ENCODE data around the gene EML6.

Gene EML6

DNA sequence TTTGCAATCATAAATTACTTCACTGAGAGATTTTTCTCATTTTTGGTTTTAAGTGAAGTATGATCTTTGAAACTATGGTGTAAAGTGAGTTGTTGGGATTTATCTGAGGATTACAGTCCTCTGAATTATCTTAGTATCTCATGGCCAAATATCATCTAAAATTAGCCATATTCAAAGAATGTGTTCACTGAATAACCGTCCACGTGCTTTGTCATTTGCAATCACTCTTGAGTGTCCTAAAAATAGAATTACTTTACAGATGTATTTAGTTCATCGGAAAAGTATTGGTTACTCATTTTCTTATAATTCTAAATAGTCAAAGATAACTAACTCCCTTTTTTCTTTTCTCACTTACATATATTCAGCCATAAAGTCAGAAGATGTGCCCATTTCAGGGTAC, 185.5 kb downstream of the EML6 start:
- Histone ChIP-seq H3K9me3 (ENCODE audit: insufficient read depth, low read depth, low read length) (no peaks in the 10 kb centered on the region), H3K27me3 (ENCODE audit: insufficient read depth, low read length) (no peaks in the 10 kb centered on the region), H3K9ac (ENCODE audit: low read depth, low read length) (no peak overlapping the region), H3K4me1 (ENCODE audit: insufficient read depth, low read length) (no peaks in the 10 kb centered on the region), H3K4me3 (ENCODE audit: low read length) (no peak overlapping the region), H3K36me3 (ENCODE audit: insufficient read depth, low read depth, low read length) (no peaks in the 10 kb centered on the region), H3K27ac (ENCODE audit: low read length) (no peak overlapping the region)

DNA sequence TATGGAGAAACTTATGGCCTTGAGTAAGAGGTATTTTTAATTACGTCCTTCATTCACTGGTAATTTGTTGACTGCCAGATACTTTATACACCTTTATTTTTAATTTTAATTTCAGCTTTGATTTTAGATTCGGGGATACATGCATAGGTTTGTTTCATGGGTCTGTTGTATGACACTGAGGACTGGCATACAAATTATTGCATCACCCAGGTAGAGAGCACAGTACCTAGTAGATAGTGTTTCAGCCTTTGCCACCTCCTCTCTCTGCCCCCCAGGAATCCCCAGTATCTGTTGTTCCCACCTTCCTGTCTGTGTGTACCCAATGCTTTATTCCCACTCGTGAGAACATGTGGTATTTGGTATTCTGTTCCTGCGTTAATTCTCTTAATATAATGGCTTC, 188.8 kb downstream of the EML6 start:
- Histone ChIP-seq H3K4me1 (ENCODE audit: insufficient read depth, low read length) (no peaks in the 10 kb centered on the region), H3K27ac (ENCODE audit: low read length) (no peak overlapping the region), H3K27me3 (ENCODE audit: insufficient read depth, low read length) (no peaks in the 10 kb centered on the region), H3K4me3 (ENCODE audit: low read length) (no peak overlapping the region), H3K36me3 (ENCODE audit: insufficient read depth, low read depth, low read length) (no peaks in the 10 kb centered on the region), H3K9ac (ENCODE audit: low read depth, low read length) (no peak overlapping the region), H3K9me3 (ENCODE audit: insufficient read depth, low read depth, low read length) (no peaks in the 10 kb centered on the region)

DNA sequence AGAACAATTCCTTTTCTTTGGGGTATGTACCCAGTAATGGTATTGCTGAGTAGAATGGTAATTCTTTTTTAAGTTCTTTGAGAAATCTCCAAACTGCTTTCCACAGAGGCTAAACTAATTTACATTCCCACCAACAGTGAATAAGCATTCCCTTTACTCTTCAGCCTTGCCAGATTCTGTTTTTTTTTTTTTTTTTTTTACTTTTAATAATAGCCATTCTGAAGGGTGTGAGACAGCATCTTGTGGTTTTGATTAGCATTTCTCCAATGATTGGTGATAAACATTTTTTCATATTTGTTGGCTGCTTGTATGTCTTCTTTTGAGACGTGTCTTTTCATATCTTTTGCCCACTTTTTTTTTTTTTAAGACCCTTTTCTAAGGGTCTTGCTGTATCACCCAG, 189.4 kb downstream of the EML6 start:
- no peak overlapping the region for H3K27ac ChIP-seq (ENCODE audit: low read length)
- no peaks in the 10 kb centered on the region for H3K27me3 ChIP-seq (ENCODE audit: insufficient read depth, low read length)
- no peak overlapping the region for H3K9ac ChIP-seq (ENCODE audit: low read depth, low read length)
- H3K4me1 ChIP-seq (ENCODE audit: insufficient read depth, low read length), result no peaks in the 10 kb centered on the region
- no peaks in the 10 kb centered on the region for H3K36me3 ChIP-seq (ENCODE audit: insufficient read depth, low read depth, low read length)
- no peaks in the 10 kb centered on the region for H3K9me3 ChIP-seq (ENCODE audit: insufficient read depth, low read depth, low read length)
- H3K4me3 ChIP-seq (ENCODE audit: low read length), result no peak overlapping the region

DNA sequence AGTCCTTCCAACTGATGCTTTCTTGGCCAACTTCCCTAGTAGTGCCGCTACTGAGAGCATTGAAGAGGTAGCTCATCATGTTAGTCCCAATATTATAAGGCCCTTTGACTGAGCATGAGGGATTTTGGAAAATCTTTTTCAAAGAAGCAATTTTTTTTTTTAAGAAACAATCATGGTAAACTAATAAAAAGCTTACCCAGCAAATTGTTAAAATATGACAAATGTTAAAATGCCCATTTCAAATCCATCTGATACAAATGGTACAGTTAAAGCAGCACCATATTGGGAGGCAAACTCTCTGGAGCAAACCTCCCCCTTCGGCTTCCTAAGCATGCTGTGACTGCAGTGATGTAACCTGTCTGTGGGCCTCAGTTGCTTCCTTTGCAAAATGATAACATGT, 191.2 kb downstream of the EML6 start:
- no peak overlapping the region for H3K9ac ChIP-seq (ENCODE audit: low read depth, low read length)
- H3K9me3 ChIP-seq (ENCODE audit: insufficient read depth, low read depth, low read length), result no peaks in the 10 kb centered on the region
- H3K4me3 ChIP-seq (ENCODE audit: low read length), result no peak overlapping the region
- no peak overlapping the region for H3K27ac ChIP-seq (ENCODE audit: low read length)
- no peaks in the 10 kb centered on the region for H3K36me3 ChIP-seq (ENCODE audit: insufficient read depth, low read depth, low read length)
- H3K27me3 ChIP-seq (ENCODE audit: insufficient read depth, low read length), result no peaks in the 10 kb centered on the region
- no peaks in the 10 kb centered on the region for H3K4me1 ChIP-seq (ENCODE audit: insufficient read depth, low read length)

DNA sequence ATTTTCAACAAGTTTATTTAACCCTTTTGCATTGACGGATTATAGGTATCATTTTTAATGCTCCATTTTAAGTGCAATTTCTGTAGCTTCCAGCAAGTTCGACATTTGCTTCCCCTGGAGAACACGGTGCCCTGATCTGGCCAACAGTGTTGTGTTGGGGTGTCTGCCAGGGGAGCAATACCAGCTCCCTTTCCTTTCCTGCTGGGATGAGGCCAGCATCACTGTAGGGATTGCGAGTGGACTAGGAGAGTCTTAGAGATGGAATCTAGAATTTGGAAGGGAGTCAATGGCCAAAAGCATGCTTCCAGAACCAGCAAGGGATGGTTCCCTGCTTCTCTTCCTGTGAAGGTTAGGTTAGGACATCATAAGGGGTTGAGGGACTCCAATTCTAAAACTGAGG, 191.6 kb downstream of the EML6 start:
- H3K9ac ChIP-seq (ENCODE audit: low read depth, low read length), result no peak overlapping the region
- no peaks in the 10 kb centered on the region for H3K36me3 ChIP-seq (ENCODE audit: insufficient read depth, low read depth, low read length)
- H3K4me1 ChIP-seq (ENCODE audit: insufficient read depth, low read length), result no peaks in the 10 kb centered on the region
- H3K9me3 ChIP-seq (ENCODE audit: insufficient read depth, low read depth, low read length), result no peaks in the 10 kb centered on the region
- no peak overlapping the region for H3K27ac ChIP-seq (ENCODE audit: low read length)
- H3K4me3 ChIP-seq (ENCODE audit: low read length), result no peak overlapping the region
- no peaks in the 10 kb centered on the region for H3K27me3 ChIP-seq (ENCODE audit: insufficient read depth, low read length)

DNA sequence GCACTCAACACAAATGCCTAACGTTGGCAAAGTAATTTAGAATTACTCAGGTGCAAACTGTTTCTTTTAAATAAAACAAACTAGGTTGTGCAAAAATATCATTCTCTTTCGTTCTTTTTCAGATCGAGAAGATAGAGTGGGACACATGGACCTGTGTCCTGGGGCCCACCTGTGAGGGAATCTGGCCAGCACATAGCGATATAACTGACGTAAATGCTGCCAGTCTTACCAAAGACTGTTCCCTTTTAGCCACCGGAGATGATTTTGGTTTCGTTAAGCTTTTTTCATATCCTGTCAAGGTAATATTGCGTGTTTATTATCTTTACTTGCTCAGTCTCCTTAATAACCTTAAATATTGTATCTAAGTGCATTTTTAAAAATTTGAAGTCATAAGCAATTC, 193.2 kb downstream of the EML6 start:
- H3K4me3 ChIP-seq (ENCODE audit: low read length), result no peak overlapping the region
- no peaks in the 10 kb centered on the region for H3K27me3 ChIP-seq (ENCODE audit: insufficient read depth, low read length)
- no peaks in the 10 kb centered on the region for H3K36me3 ChIP-seq (ENCODE audit: insufficient read depth, low read depth, low read length)
- H3K4me1 ChIP-seq (ENCODE audit: insufficient read depth, low read length), result no peaks in the 10 kb centered on the region
- H3K9me3 ChIP-seq (ENCODE audit: insufficient read depth, low read depth, low read length), result no peaks in the 10 kb centered on the region
- H3K9ac ChIP-seq (ENCODE audit: low read depth, low read length), result no peak overlapping the region
- no peak overlapping the region for H3K27ac ChIP-seq (ENCODE audit: low read length)

DNA sequence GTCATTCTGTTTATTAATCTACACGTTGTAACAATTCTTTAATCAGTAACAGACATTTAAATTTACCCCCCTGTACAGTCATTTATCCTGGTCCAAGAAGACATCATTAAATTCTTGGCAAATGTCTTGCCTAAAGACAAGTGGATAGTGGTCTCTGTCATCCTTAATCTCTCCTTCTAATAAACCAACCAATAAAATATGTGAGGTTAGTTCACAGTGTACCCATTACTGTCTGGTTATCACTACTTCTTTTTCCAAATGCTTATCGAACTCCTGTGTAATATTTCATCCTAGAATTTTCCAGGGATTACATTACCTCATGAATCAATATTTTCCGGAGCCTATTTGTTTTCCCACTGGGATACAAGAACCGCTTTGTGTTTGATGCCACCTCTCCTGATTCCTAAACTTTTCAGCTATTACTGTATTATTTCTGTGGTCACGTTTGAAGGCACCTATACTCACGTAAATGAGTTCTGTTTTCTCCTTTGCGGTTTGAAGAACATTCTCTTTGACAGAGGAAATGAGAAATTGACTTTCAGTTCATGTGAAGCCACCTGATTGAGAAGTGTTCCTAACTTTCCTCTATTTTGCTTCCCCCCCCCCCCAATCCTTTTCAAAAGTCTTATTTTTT, 195.3 kb downstream of the EML6 start:
- Histone ChIP-seq H3K27me3 (ENCODE audit: insufficient read depth, low read length) (no peaks in the 10 kb centered on the region), H3K4me3 (ENCODE audit: low read length) (no peak overlapping the region), H3K9ac (ENCODE audit: low read depth, low read length) (no peak overlapping the region), H3K4me1 (ENCODE audit: insufficient read depth, low read length) (no peaks in the 10 kb centered on the region), H3K9me3 (ENCODE audit: insufficient read depth, low read depth, low read length) (no peaks in the 10 kb centered on the region), H3K36me3 (ENCODE audit: insufficient read depth, low read depth, low read length) (no peaks in the 10 kb centered on the region), H3K27ac (ENCODE audit: low read length) (no peak overlapping the region)

DNA sequence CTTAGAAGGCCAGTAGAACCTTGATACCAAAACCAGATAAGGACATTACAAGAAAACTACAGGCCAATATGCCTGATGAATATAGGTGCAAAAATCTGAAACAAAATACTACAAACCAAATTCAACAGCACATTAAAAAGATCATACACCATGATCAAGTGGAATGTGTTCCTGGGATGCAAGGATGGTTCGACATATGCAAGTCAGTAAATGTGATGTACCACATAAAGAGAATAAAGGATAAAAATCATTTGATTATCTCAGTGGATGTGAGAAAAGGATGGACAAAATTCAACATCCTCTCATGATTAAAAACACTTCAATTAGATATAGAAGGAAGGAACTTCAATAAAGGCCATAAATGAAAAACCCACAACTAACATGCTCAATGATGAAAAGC, 197.2 kb downstream of the EML6 start:
- H3K9me3 ChIP-seq (ENCODE audit: insufficient read depth, low read depth, low read length), result no peaks in the 10 kb centered on the region
- no peak overlapping the region for H3K9ac ChIP-seq (ENCODE audit: low read depth, low read length)
- no peaks in the 10 kb centered on the region for H3K27me3 ChIP-seq (ENCODE audit: insufficient read depth, low read length)
- H3K4me1 ChIP-seq (ENCODE audit: insufficient read depth, low read length), result no peaks in the 10 kb centered on the region
- H3K27ac ChIP-seq (ENCODE audit: low read length), result no peak overlapping the region
- no peaks in the 10 kb centered on the region for H3K36me3 ChIP-seq (ENCODE audit: insufficient read depth, low read depth, low read length)
- no peak overlapping the region for H3K4me3 ChIP-seq (ENCODE audit: low read length)

DNA sequence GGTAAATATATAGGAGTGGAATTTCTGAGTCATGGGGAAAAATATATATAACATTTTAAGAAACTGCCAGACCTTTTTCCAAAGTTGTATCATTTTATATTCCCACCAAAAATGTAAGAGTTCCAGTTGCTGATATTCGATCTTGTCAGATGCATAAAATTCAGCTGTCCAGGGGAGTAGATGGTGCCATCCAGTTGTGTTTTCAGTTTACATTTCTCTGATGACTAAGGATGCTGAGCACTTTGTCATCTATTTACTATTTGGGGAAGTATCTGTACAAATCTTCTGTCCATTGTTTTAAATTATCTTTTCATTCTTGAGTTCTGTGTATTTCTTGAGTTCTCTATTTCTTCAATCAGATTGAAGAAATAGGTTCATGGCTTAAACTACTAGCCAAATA, 200.7 kb downstream of the EML6 start:
- H3K27ac ChIP-seq (ENCODE audit: low read length), result no peak overlapping the region
- no peaks in the 10 kb centered on the region for H3K27me3 ChIP-seq (ENCODE audit: insufficient read depth, low read length)
- H3K4me1 ChIP-seq (ENCODE audit: insufficient read depth, low read length), result no peaks in the 10 kb centered on the region
- H3K4me3 ChIP-seq (ENCODE audit: low read length), result no peak overlapping the region
- no peaks in the 10 kb centered on the region for H3K36me3 ChIP-seq (ENCODE audit: insufficient read depth, low read depth, low read length)
- no peaks in the 10 kb centered on the region for H3K9me3 ChIP-seq (ENCODE audit: insufficient read depth, low read depth, low read length)
- H3K9ac ChIP-seq (ENCODE audit: low read depth, low read length), result no peak overlapping the region

DNA sequence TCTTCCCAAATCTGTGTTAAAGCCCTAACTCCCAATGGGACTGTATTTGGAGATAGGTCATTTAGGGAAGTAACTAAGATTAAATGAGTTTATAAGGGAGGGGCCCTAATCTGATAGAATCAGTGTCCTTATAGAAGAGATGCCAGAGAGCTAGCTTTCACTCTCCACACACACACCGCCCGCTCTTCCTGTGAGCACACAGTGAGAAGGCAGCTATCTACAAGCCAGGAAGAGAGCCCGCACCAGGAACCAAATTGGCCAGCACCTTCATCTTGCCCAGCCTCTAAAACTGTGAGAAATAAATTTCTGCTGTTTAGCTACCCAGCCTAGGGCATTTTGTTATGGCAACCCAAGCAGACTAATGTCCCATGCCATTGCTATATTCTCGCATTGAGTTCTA, 201.6 kb downstream of the EML6 start:
- Histone ChIP-seq H3K36me3 (ENCODE audit: insufficient read depth, low read depth, low read length) (no peaks in the 10 kb centered on the region), H3K9me3 (ENCODE audit: insufficient read depth, low read depth, low read length) (no peaks in the 10 kb centered on the region), H3K27me3 (ENCODE audit: insufficient read depth, low read length) (no peaks in the 10 kb centered on the region), H3K9ac (ENCODE audit: low read depth, low read length) (no peak overlapping the region), H3K4me3 (ENCODE audit: low read length) (no peak overlapping the region), H3K4me1 (ENCODE audit: insufficient read depth, low read length) (no peaks in the 10 kb centered on the region), H3K27ac (ENCODE audit: low read length) (no peak overlapping the region)

DNA sequence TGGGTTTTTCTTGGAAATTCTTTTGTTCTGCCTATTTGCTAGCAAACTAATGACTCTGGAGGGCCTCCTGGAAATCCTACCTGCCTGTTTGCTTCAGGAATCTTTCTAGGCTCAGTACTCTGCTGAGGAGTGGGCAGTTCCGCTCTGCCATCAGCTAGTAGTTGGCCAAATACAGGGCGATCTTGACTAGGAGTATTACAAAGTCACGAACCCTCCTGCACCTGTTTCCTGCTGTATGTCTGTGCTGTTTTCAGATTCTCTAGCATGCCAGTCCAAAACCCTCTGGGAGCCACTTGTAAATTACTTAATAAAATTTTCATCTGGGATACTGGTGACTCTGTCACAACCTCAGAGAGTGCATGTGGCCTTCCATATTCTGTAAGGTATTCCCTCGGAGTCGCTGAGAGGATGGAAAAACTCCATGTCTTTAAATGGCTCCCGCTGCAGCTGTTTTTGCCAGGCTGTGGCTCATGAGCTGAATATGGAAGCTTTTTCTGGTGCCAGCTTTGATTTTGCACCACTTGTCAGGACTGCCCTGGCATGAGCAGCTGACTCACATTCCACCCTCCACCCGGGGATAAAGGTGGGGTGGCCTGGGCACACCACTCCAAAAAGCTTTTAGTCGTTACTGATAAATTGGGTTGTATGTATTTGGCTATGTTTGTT, 203.8 kb downstream of the EML6 start:
- no peak overlapping the region for H3K27ac ChIP-seq (ENCODE audit: low read length)
- no peaks in the 10 kb centered on the region for H3K36me3 ChIP-seq (ENCODE audit: insufficient read depth, low read depth, low read length)
- no peaks in the 10 kb centered on the region for H3K27me3 ChIP-seq (ENCODE audit: insufficient read depth, low read length)
- no peak overlapping the region for H3K4me3 ChIP-seq (ENCODE audit: low read length)
- no peaks in the 10 kb centered on the region for H3K9me3 ChIP-seq (ENCODE audit: insufficient read depth, low read depth, low read length)
- H3K4me1 ChIP-seq (ENCODE audit: insufficient read depth, low read length), result no peaks in the 10 kb centered on the region
- H3K9ac ChIP-seq (ENCODE audit: low read depth, low read length), result no peak overlapping the region

DNA sequence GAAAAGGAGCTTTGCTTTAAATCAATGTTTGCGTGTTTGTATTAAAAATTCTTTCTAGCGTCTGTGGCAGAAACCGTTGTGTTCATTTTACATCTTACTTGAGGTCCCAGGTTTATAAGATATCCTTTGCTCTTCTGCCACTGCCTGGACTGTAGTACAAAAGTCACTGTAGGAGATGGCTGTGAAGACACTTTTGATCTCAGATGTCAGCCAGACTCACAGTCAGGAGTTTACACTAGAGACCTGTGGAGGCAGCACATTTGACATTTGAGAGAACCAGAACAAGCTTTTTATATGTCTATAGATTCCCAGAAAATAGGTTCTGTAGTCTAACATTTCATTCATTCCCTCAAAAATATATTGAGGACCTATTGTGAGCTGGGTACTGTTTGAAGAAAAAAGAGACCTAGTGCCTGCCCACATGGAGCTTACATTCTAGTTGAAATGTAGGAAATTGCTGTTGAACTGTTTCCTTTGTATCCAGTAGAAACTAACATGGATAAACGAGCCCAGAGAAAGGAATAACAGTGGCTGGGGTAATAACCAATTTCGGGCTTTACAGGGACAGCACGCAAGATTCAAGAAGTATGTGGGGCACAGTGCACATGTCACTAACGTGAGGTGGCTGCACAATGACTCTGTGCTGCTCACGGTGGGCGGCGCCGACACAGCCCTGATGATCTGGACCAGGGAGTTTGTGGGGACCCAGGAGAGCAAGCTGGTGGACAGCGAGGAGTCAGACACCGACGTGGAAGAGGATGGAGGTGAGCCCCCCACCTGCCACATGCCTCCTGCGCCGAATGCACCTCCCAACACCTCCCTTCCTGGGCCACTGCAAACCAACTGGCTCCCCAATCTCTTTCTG, 204.5 kb downstream of the EML6 start:
- Histone ChIP-seq H3K9me3 (ENCODE audit: insufficient read depth, low read depth, low read length) (no peaks in the 10 kb centered on the region), H3K4me3 (ENCODE audit: low read length) (no peak overlapping the region), H3K36me3 (ENCODE audit: insufficient read depth, low read depth, low read length) (no peaks in the 10 kb centered on the region), H3K27me3 (ENCODE audit: insufficient read depth, low read length) (no peaks in the 10 kb centered on the region), H3K27ac (ENCODE audit: low read length) (no peak overlapping the region), H3K4me1 (ENCODE audit: insufficient read depth, low read length) (no peaks in the 10 kb centered on the region), H3K9ac (ENCODE audit: low read depth, low read length) (no peak overlapping the region)

Data from iPS-20b (cell line).